SK-N-SH (cell line): ENCODE measurements around the gene PUS3.

Experiments used
- CTCF ChIP-seq: fragments of 200-600 bp; sonication (generic); IDR thresholded peaks from 2 replicates; pipeline ENCODE4 v1.6.1; 2017; ENCODE audit warnings: antibody characterized with exemption, mild to moderate bottlenecking, moderate library complexity
- FOXJ3 ChIP-seq: sonication (generic); formaldehyde crosslinking; IDR thresholded peaks from 2 replicates; pipeline ENCODE4 v1.5.1; 2020; ENCODE audit warnings: mild to moderate bottlenecking, missing genetic modification reagents
- REST ChIP-seq: IDR thresholded peaks from 2 replicates; pipeline ENCODE4 v1.6.1; 2012; ENCODE audit warnings: mild to moderate bottlenecking, low read depth, low read length, moderate library complexity

- TF ChIP-seq REST (no peak), CTCF (no peak), FOXJ3 (CRISPR knock-in tag) (no peak)
Measured at GRCh38 chr11:125942771-125943428, 39.9 kb upstream of the PUS3 start.
